Pancreas (tissue), 10 donors: ENCODE measurements around the gene SASS6. TPM values are rescaled to one million over a fixed set of nuclear protein-coding genes. Genes with fewer than 3 reads are reported as not detected.

Experiments
- ATAC-seq, 4 donors: fragments of 200-7000 bp; cut with Tn5 transposase; one replicate each; pipeline versions ENCODE4 v1.8.0 to v1.9.1; 2020; ENCODE audit warnings: mild to moderate bottlenecking in 4 of 4, moderate library complexity in 4 of 4
- DNase-seq, 6 donors: peaks; one replicate each; pipeline ENCODE4 v3.0.0-alpha.2; 2020
- FAIRE-seq: peaks from 2 replicates; lab custom pipeline; 2012; peaks lifted over from hg19 to GRCh38; lab: Jason Lieb, UNC
- H3K27ac ChIP-seq, 4 donors: fragments of 200-600 bp; sonication (generic); 1 replicate in 3 of 4; 2 replicates in 1 of 4; pipeline versions ENCODE4 v1.5.0 to v1.8.0; 2020
- H3K27me3 ChIP-seq, 4 donors: fragments of 200-600 bp; one replicate each; pipeline ENCODE4 v1.8.0; 2021
- H3K36me3 ChIP-seq, 3 donors: fragments of 200-600 bp; sonication (generic) in 1 of 3; one replicate each; pipeline versions ENCODE4 v1.5.0 to v1.8.0; 2020 to 2021
- H3K4me1 ChIP-seq, 3 donors: fragments of 200-600 bp; one replicate each; pipeline ENCODE4 v1.8.0; 2021
- H3K4me3 ChIP-seq, 4 donors: fragments of 200-600 bp; sonication (generic) in 2 of 4; one replicate each; pipeline versions ENCODE4 v1.5.0 to v1.8.0; 2020 to 2021
- H3K9me3 ChIP-seq, 4 donors: fragments of 200-600 bp; one replicate each; pipeline ENCODE4 v1.8.0; 2021
- CTCF ChIP-seq, 4 donors: fragments of 200-600 bp; sonication (generic) in 3 of 4; IDR thresholded peaks; one replicate each; pipeline versions ENCODE4 v1.5.0 to v1.8.0; 2021; ENCODE audit warnings: antibody characterized with exemption in 4 of 4
- WGBS, 2 donors: extraction: QIAGEN DNeasy Blood & Tissue Kit; methylation state at CpG; one replicate each; pipeline ENCODE4 v1.1.7; 2013; 5-methylcytosine and 5-hydroxymethylcytosine counted together
- intact Hi-C, 3 donors: fragments of 100-400 bp; cut with DNase I; formaldehyde crosslinking; loops; one replicate each; pipeline versions ENCODE4 v1.11.1 to v1.14.2; 2022
- polyA plus RNA-seq, 2 donors: library from polyadenylated mRNA; stranded (reverse); fragments of 200-250 nt; gene quantifications; one replicate each; pipeline ENCODE4 v1.2.3, GENCODE V29; 2013
- total RNA-seq, 6 donors: library from RNA; stranded (reverse); fragmentation: NEBNext Ultra II Directional in 4 of 6; extraction: Animal tissue kit (Norgen Biotek cat#: 25700) in 4 of 6; gene quantifications; one replicate each; pipeline versions ENCODE4 v1.2.1 to v1.2.4, GENCODE V29; 2021 to 2023
- donor health status: healthy with polysubstance abuse.
- donor health status: DM: no; HTN: no; CAD: no; lungs with moderate emphysema.
- donor health status: DM: no; HTN: no; CAD: no.
- donor health status: control.
- donor health status: control.
- donor health status: Bipolar disorder and iron deficiency.
- donor health status: DM: yes; HTN: yes; CAD: no.
- donor health status: DM: no; HTN: no; CAD: no.
- donor health status: DM: no; HTN: no; CAD: no.
- donor health status: DM: yes; HTN: yes; CAD: no.

The SASS6 gene
- total and polyA plus RNA-seq, 8 donors = 0.76 to 1.8 (median 1.3) TPM

GRCh38 chr1:100036718-100037655 lies 95.7 kb downstream of the SASS6 start:
- H3K27me3 ChIP-seq = no peaks in the 10 kb centered on the region
- ATAC-seq = peak in 3 of 4 donors; percentile 2 to 10 (median 8)
- H3K4me3 ChIP-seq = peak overlapping the region; percentile 76 to 93 (median 90)
- TF ChIP-seq CTCF (IDR thresholded peaks at IDR 0.05) = no peak
- WGBS, 2 donors = 15 to 25% methylated on average over 11 of the region's 11 CpGs
- no peak for DNase-seq
- H3K9me3 ChIP-seq = no peaks in the 10 kb centered on the region
- no peak for FAIRE-seq
- peaks cover 0 to 15% (median 7%) of the 10 kb centered on the region in 3 donors for H3K4me1 ChIP-seq
- intact Hi-C loops = no loop called here
- peak overlapping the region; percentile 91 to 98 (median 96) for H3K27ac ChIP-seq
- no peaks in the 10 kb centered on the region for H3K36me3 ChIP-seq

- ATAC-seq = no peak
- Histone ChIP-seq H3K9me3 (no peaks in the 10 kb centered on the region), H3K27ac (no peak overlapping the region), H3K36me3 (no peaks in the 10 kb centered on the region), H3K4me1 (peaks cover 0 to 7% (median 7%) of the 10 kb centered on the region in 3 donors), H3K4me3 (no peak overlapping the region), H3K27me3 (no peaks in the 10 kb centered on the region)
- intact Hi-C loops = no loop called here
- WGBS, 2 donors = 85 to 92% methylated on average over 1 of the region's 1 CpG
- no peak for DNase-seq
- FAIRE-seq = no peak
- no peak for TF ChIP-seq CTCF (IDR thresholded peaks at IDR 0.05)
These were observed 97.5 kb downstream of the SASS6 start for GRCh38 chr1:100035214-100035613.

GRCh38 chr1:100034470-100034869 lies 98.3 kb downstream of the SASS6 start:
- intact Hi-C loops = no loop called here
- ATAC-seq (no peak), FAIRE-seq (no peak), DNase-seq (no peak)
- TF ChIP-seq CTCF (IDR thresholded peaks at IDR 0.05) = no peak
- Histone ChIP-seq H3K9me3 (no peaks in the 10 kb centered on the region), H3K27ac (no peak overlapping the region), H3K27me3 (no peaks in the 10 kb centered on the region), H3K36me3 (no peaks in the 10 kb centered on the region), H3K4me3 (no peak overlapping the region), H3K4me1 (peaks cover 0 to 7% (median 0%) of the 10 kb centered on the region in 3 donors)

Other genes starting within 250 kb of the SASS6 start
- gene SLC35A3, start 162.9 kb downstream of the SASS6 start, total RNA-seq = 10 to 100 TPM in 3 of 6 donors, 1 to 10 TPM in 3; 7.7 to 15.6 (median 10.2) TPM
- 10 to 100 TPM in 1 of 2 donors, 1 to 10 TPM in 1; 6.3 to 12.5 TPM for gene SLC35A3, start 162.9 kb downstream of the SASS6 start, polyA plus RNA-seq
- 10 to 100 TPM in 1 of 6 donors, 1 to 10 TPM in 5; 4.8 to 10.5 (median 8.1) TPM for gene TRMT13, start 233 bp upstream of the SASS6 start, total RNA-seq
- gene TRMT13, start 233 bp upstream of the SASS6 start, polyA plus RNA-seq = 10 to 100 TPM in 1 of 2 donors, 1 to 10 TPM in 1; 8.7 to 10.6 TPM
- gene LRRC39, start 45.3 kb upstream of the SASS6 start, total RNA-seq = under 1 TPM; 0.06 to 0.51 (median 0.34) TPM
- 1 to 10 TPM; 1.5 to 3.0 TPM for gene LRRC39, start 45.3 kb upstream of the SASS6 start, polyA plus RNA-seq
- gene DBT, start 116.9 kb upstream of the SASS6 start, total RNA-seq = 10 to 100 TPM in 2 of 6 donors, 1 to 10 TPM in 4; 7.6 to 12.8 (median 9.8) TPM
- gene DBT, start 116.9 kb upstream of the SASS6 start, polyA plus RNA-seq = 1 to 10 TPM; 1.7 to 3.0 TPM
- 10 to 100 TPM; 14.7 to 21.9 (median 19.5) TPM for gene RTCA, start 133.3 kb upstream of the SASS6 start, total RNA-seq
- gene RTCA, start 133.3 kb upstream of the SASS6 start, polyA plus RNA-seq = 10 to 100 TPM; 15.9 to 19.3 TPM
- gene CDC14A, start 219.6 kb upstream of the SASS6 start, total RNA-seq = 1 to 10 TPM; 2.4 to 5.2 (median 3.6) TPM
- gene CDC14A, start 219.6 kb upstream of the SASS6 start, polyA plus RNA-seq = 1 to 10 TPM; 1.4 to 2.4 TPM